K562 (cell line): ENCODE results near the gene PLCB3. TPM values are rescaled to one million over a fixed set of nuclear protein-coding genes. Genes with fewer than 3 reads are reported as not detected.
A peak's percentile ranks its signal among the peaks of the same experiment; 100 is the strongest.

Experiments used
- ATAC-seq: fragments of 200-7000 bp; cut with Tn5 transposase; 3 replicates; pipeline ENCODE4 v1.9.1; 2020; ENCODE audit warnings: moderate library complexity
- BruUV-seq: library from RNA; stranded (reverse); fragments of 400-500 nt; replicated peaks from 2 replicates; lab custom pipeline; 2021; lab: Mats Ljungman, UMichigan
- CTCF ChIA-PET: fragments of 300-600 bp; formaldehyde crosslinking; extraction: SDS; loops from one replicate; lab custom pipeline; 2021; ENCODE audit warnings: low intra/inter-chr PET ratio; lab: Yijun Ruan, JAX
- POLR2A ChIA-PET: fragments of 300-600, 350-650 bp; sonication (Branson Sonifier 250); formaldehyde crosslinking; extraction: SDS; loops from one replicate; lab custom pipeline; 2021; ENCODE audit warnings: antibody characterized with exemption, inconsistent platforms; lab: Yijun Ruan, JAX
- DNase-seq, 4 experiments: peaks; one replicate each; pipeline versions ENCODE4 v3.0.0 to v3.0.0-alpha.2; 2011 to 2018; ENCODE audit warnings: low spot score in 3 of 4, mixed read lengths in 3 of 4; ENCODE audit errors: extremely low read depth in 1 of 4
- FAIRE-seq: peaks from 2 replicates; lab custom pipeline; 2011; peaks lifted over from hg19 to GRCh38; lab: Jason Lieb, UNC
- H2AFZ ChIP-seq: 2 replicates; pipeline ENCODE4 v1.6.0; 2011; ENCODE audit warnings: low read depth, low read length, control low read depth, inconsistent platforms
- H3K27ac ChIP-seq: fragments of 200-600 bp; 3 replicates; pipeline ENCODE4 v1.8.0; 2011; ENCODE audit warnings: low read depth, mild to moderate bottlenecking, control low read depth, inconsistent platforms, low read length, moderate library complexity, mixed read lengths; ENCODE audit errors: extremely low read depth
- H3K27me3 ChIP-seq, 2 experiments: fragments of 300-600 bp in 1 of 2; 2 replicates in 1 of 2; 3 replicates in 1 of 2; pipeline versions ENCODE4 v1.6.0 to v1.8.0; 2011; ENCODE audit warnings: inconsistent platforms in 2 of 2, low read length in 2 of 2, mild to moderate bottlenecking in 1 of 2, mixed read lengths in 1 of 2, moderate library complexity in 1 of 2; ENCODE audit not compliant: control insufficient read depth in 2 of 2, insufficient read depth in 2 of 2
- H3K36me3 ChIP-seq: fragments of 300-600 bp; 3 replicates; pipeline ENCODE4 v1.8.0; 2011; ENCODE audit warnings: mild to moderate bottlenecking, low read length, inconsistent platforms; ENCODE audit not compliant: control insufficient read depth, insufficient read depth
- H3K4me1 ChIP-seq, 2 experiments: fragments of 200-600 bp in 1 of 2; replicated peaks in 1 of 2; 2 replicates in 1 of 2; 3 replicates in 1 of 2; pipeline versions ENCODE4 v1.5.1 to v1.8.0; 2011; ENCODE audit warnings: inconsistent platforms in 2 of 2, low read length in 2 of 2, mild to moderate bottlenecking in 1 of 2, mixed read lengths in 1 of 2, moderate library complexity in 1 of 2; ENCODE audit not compliant: control insufficient read depth in 2 of 2, insufficient read depth in 2 of 2
- H3K4me2 ChIP-seq: 2 replicates; pipeline ENCODE4 v1.6.1; 2011; ENCODE audit warnings: low read length, control low read depth, inconsistent platforms, mixed read lengths; ENCODE audit not compliant: insufficient read depth
- H3K4me3 ChIP-seq: fragments of 200-600 bp; sonication (generic), shearing (Covaris generic); 2 replicates; pipeline ENCODE4 v1.5.1; 2016; ENCODE audit warnings: control low read depth, inconsistent platforms
- H3K79me2 ChIP-seq: fragments of 200-600 bp; 3 replicates; pipeline ENCODE4 v1.8.0; 2011; ENCODE audit warnings: low read length, inconsistent platforms; ENCODE audit not compliant: control insufficient read depth, insufficient read depth
- H3K9ac ChIP-seq, 2 experiments: 2 replicates each; pipeline versions ENCODE4 v1.6.0 to v1.6.1; 2011; ENCODE audit warnings: low read depth in 2 of 2, low read length in 2 of 2, control low read depth in 1 of 2, inconsistent platforms in 1 of 2, mild to moderate bottlenecking in 1 of 2, mixed read lengths in 1 of 2; ENCODE audit not compliant: insufficient read depth in 1 of 2
- H3K9me1 ChIP-seq: one replicate; pipeline ENCODE4 v1.6.0; 2011; ENCODE audit warnings: inconsistent platforms, mild to moderate bottlenecking, low read length, moderate library complexity; ENCODE audit not compliant: control insufficient read depth, insufficient read depth
- H3K9me3 ChIP-seq: replicated peaks from 2 replicates; pipeline ENCODE4 v1.5.1; 2011; ENCODE audit warnings: low read depth, low read length, inconsistent platforms; ENCODE audit not compliant: control insufficient read depth, insufficient read depth
- H4K20me1 ChIP-seq: replicated peaks from 2 replicates; pipeline ENCODE4 v1.6.1; 2011; ENCODE audit warnings: low read length, inconsistent platforms, mixed read lengths; ENCODE audit not compliant: control insufficient read depth, insufficient read depth
- CCNT2 ChIP-seq: IDR thresholded peaks from 2 replicates; pipeline ENCODE4 v1.6.1; 2011; ENCODE audit warnings: borderline replicate concordance, low read depth, mild to moderate bottlenecking, moderate library complexity, mixed read lengths, low read length; ENCODE audit not compliant: insufficient read length; ENCODE audit errors: extremely low read depth
- DNMT1 ChIP-seq: fragments of 450-650 bp; IDR thresholded peaks from 2 replicates; pipeline ENCODE4 v1.6.1; 2016; ENCODE audit warnings: antibody characterized with exemption, mild to moderate bottlenecking
- ESRRB ChIP-seq: fragments of 250-450 bp; sonication (Bioruptor Pico); IDR thresholded peaks from 2 replicates; pipeline ENCODE4 v1.5.0; 2020; ENCODE audit warnings: mild to moderate bottlenecking, moderate library complexity, borderline replicate concordance
- ETV6 ChIP-seq, 3 experiments: fragments of 150-350 bp in 1 of 3; sonication (generic) in 1 of 3; formaldehyde crosslinking in 1 of 3; IDR thresholded peaks; 2 replicates each; pipeline versions ENCODE4 v1.6.1 to v1.8.0; 2014 to 2022; ENCODE audit warnings: borderline replicate concordance in 2 of 3, low read depth in 2 of 3, antibody characterized with exemption in 1 of 3, low read length in 1 of 3, mild to moderate bottlenecking in 1 of 3, missing genetic modification reagents in 1 of 3
- ILK ChIP-seq: fragments of 450-650 bp; IDR thresholded peaks from 2 replicates; pipeline ENCODE4 v1.6.1; 2016; ENCODE audit warnings: missing genetic modification characterization, low read depth, mild to moderate bottlenecking, missing compliant biosample characterization, moderate library complexity, borderline replicate concordance
- KLF13 ChIP-seq: fragments of 450-650 bp; IDR thresholded peaks from 2 replicates; pipeline ENCODE4 v1.6.1; 2016; ENCODE audit warnings: missing genetic modification characterization, low read depth, mild to moderate bottlenecking, missing compliant biosample characterization, moderate library complexity, borderline replicate concordance
- KLF16 ChIP-seq: IDR thresholded peaks from 2 replicates; pipeline ENCODE4 v1.6.1; 2016; ENCODE audit warnings: antibody characterized with exemption
- MBD2 ChIP-seq: sonication (generic); IDR thresholded peaks from 2 replicates; pipeline ENCODE4 v1.6.1; 2016; ENCODE audit warnings: low read depth, borderline replicate concordance
- MITF ChIP-seq: IDR thresholded peaks from 2 replicates; pipeline ENCODE4 v1.6.1; 2014; ENCODE audit warnings: antibody characterized with exemption
- POU5F1 ChIP-seq: fragments of 150-350 bp; IDR thresholded peaks from 2 replicates; pipeline ENCODE4 v1.6.1; 2014; ENCODE audit warnings: borderline replicate concordance, low read length, low read depth, mild to moderate bottlenecking; ENCODE audit not compliant: partially characterized antibody
- PPARD ChIP-seq: fragments of 250-450 bp; sonication (Bioruptor Pico); IDR thresholded peaks from 2 replicates; pipeline ENCODE4 v1.8.0; 2022; ENCODE audit warnings: inconsistent platforms, mild to moderate bottlenecking, moderate library complexity
- PURB ChIP-seq: sonication (generic); formaldehyde crosslinking; IDR thresholded peaks from 2 replicates; pipeline ENCODE4 v1.9.0; 2021; ENCODE audit warnings: low read depth, mild to moderate bottlenecking, missing genetic modification reagents
- SAP30 ChIP-seq: fragments of 200-600 bp; sonication (generic); IDR thresholded peaks from 2 replicates; pipeline ENCODE4 v1.6.1; 2012; ENCODE audit warnings: borderline replicate concordance, low read depth, mild to moderate bottlenecking, moderate library complexity, low read length, control low read depth, inconsistent platforms; ENCODE audit not compliant: insufficient read depth, poor library complexity, severe bottlenecking
- TAF15 ChIP-seq: fragments of 200-400 bp; formaldehyde crosslinking; IDR thresholded peaks from 2 replicates; pipeline ENCODE4 v1.6.1; 2017; ENCODE audit warnings: mild to moderate bottlenecking, low read depth, low read length, moderate library complexity
- TCFL5 ChIP-seq: fragments of 250-450 bp; sonication (Bioruptor Pico); conservative IDR thresholded peaks from 2 replicates; pipeline ENCODE4 v1.6.1; 2021; ENCODE audit warnings: mild to moderate bottlenecking, moderate library complexity, matching md5 sums
- USF1 ChIP-seq: sonication (generic); formaldehyde crosslinking; IDR thresholded peaks from 2 replicates; pipeline ENCODE4 v1.9.0; 2022; ENCODE audit warnings: mild to moderate bottlenecking, missing genetic modification reagents
- XRCC5 ChIP-seq: fragments of 200-400 bp; formaldehyde crosslinking; IDR thresholded peaks from 2 replicates; pipeline ENCODE4 v1.6.1; 2017; ENCODE audit warnings: low read depth, mild to moderate bottlenecking, low read length
- WGBS: fragments of 100-300 bp; shearing (Covaris generic); methylation state at CpG from one replicate; pipeline ENCODE4 v1.1.6; 2016; ENCODE audit warnings: low coverage, mixed read lengths; ENCODE audit not compliant: insufficient coverage; ENCODE audit errors: missing lambda C conversion rate; 5-methylcytosine and 5-hydroxymethylcytosine counted together
- in situ Hi-C: fragments of 300-500 bp; cut with MboI; formaldehyde crosslinking; loops from 4 replicates; pipeline ENCODE4 v1.15.0; 2018; ENCODE audit warnings: inconsistent platforms, mixed read lengths
- intact Hi-C: fragments of 100-400 bp; cut with micrococcal nuclease; formaldehyde crosslinking; loops from 2 replicates; pipeline ENCODE4 v1.14.2; 2022
- polyA plus RNA-seq, 8 experiments: library from polyadenylated mRNA; depleted of rRNA in 4 of 8; stranded (reverse) in 5 of 8; unstranded in 3 of 8; fragments of >200 nt; fragmentation: Nextera tagmentation in 2 of 8; fragmentation: Illumina TruSeq in 1 of 8; extraction: Ambion mirVana in 2 of 8; extraction: Trizol in 1 of 8; gene quantifications; 2 replicates each; pipeline versions ENCODE4 v1.2.1 to v1.2.3, GENCODE V29; 2011 to 2014; ENCODE audit warnings: inconsistent platforms in 1 of 8, missing spikeins in 1 of 8
- total RNA-seq, 7 experiments: library from RNA; depleted of rRNA in 6 of 7; stranded (reverse); fragments of >200 nt in 6 of 7; fragmentation: Illumina TruSeq in 2 of 7; extraction: Trizol in 2 of 7; gene quantifications; 2 replicates each; pipeline versions ENCODE4 v1.2.1 to v1.2.3, GENCODE V29; 2011 to 2021; ENCODE audit warnings: low replicate concordance in 1 of 7

PLCB3 gene
- total and polyA plus RNA-seq, 9 of the 15 experiments (the other 6 are each of a cell fraction or from before 2014, with no cell fraction given): 0.31 to 44.8 (median 14.6) TPM

- intact Hi-C loops (no loop called here), in situ Hi-C loops (no loop called here)
- Histone ChIP-seq H4K20me1 (no peaks in the 10 kb centered on the region), H3K4me2 (no peak overlapping the region), H3K9me3 (no peaks in the 10 kb centered on the region), H3K27ac (no peak overlapping the region), H3K4me1 (peaks cover 15 to 37% of the 10 kb centered on the region in 2 experiments), H2AFZ (no peak overlapping the region), H3K79me2 (peaks cover 27% of the 10 kb centered on the region), H3K27me3 (no peaks in the 10 kb centered on the region), H3K4me3 (no peak overlapping the region), H3K9ac (peak overlapping the region in 1 of 2 experiments; percentile 78; a peak in 2 of 4 replicates), H3K36me3 (peaks cover 31% of the 10 kb centered on the region; the same call in 2 of the 3 replicates), H3K9me1 (no peaks in the 10 kb centered on the region)
- POLR2A ChIA-PET: interaction anchor here (0.6 to 1.0 kb wide), 3 partner anchors 9 to 600 kb away, joined by 3 read pairs; no protein-coding TSS in a partner anchor
- DNase-seq (no peak), ATAC-seq (no peak), FAIRE-seq (no peak)
- WGBS: 86% methylated on average over 17 of the region's 17 CpGs
- CTCF ChIA-PET: interaction anchor here (0.5 kb wide), 1 partner anchor 78 kb away, joined by 3 read pairs; no protein-coding TSS in a partner anchor
- no TSS peak for BruUV-seq
- no peak for TF ChIP-seq ETV6 (IDR thresholded peaks at IDR 0.05; ENCODE audit: borderline replicate concordance in 1 of 2, low read depth in 2 of 2, low read length in 1 of 2)
- no peak for TF ChIP-seq ETV6 (CRISPR knock-in tag; IDR thresholded peaks at IDR 0.05; ENCODE audit: borderline replicate concordance)
- no peak for TF ChIP-seq TCFL5 (CRISPR knock-in tag)
- TF ChIP-seq MBD2: no peak
- no peak for TF ChIP-seq CCNT2
- no peak for TF ChIP-seq ILK (tag)
- no peak for TF ChIP-seq KLF13 (tag)
- TF ChIP-seq ESRRB (CRISPR knock-in tag): no peak
- no peak for TF ChIP-seq POU5F1
- no peak for TF ChIP-seq KLF16
- no peak for TF ChIP-seq TAF15
- no peak for TF ChIP-seq MITF
- TF ChIP-seq USF1: no peak
- no peak for TF ChIP-seq PURB
- TF ChIP-seq PPARD (CRISPR knock-in tag): no peak
- TF ChIP-seq DNMT1: no peak
- no peak for TF ChIP-seq XRCC5
- TF ChIP-seq SAP30: no peak
Measured at GRCh38 chr11:64276653-64277431, 25.5 kb downstream of the PLCB3 start.
